PC-9 (cell line): ENCODE data around the gene DDX56. TPM values are rescaled to one million over a fixed set of nuclear protein-coding genes. Genes with fewer than 3 reads are reported as not detected.

Experiments used
- BruUV-seq: library from RNA; stranded (reverse); fragments of 400-500 nt; replicated peaks from 2 replicates; lab custom pipeline; 2021; lab: Mats Ljungman, UMichigan
- CTCF ChIA-PET: fragments of 300-600 bp; sonication (Branson Sonifier 250); formaldehyde crosslinking; loops from one replicate; lab custom pipeline; 2022; ENCODE audit warnings: antibody characterized with exemption; lab: Charles Lee
- POLR2A ChIA-PET: fragments of 300-600 bp; sonication (Branson Sonifier 250); formaldehyde crosslinking; loops from one replicate; lab custom pipeline; 2022; ENCODE audit warnings: antibody characterized with exemption; ENCODE audit not compliant: unreplicated experiment; lab: Charles Lee
- DNase-seq, 2 experiments: peaks; one replicate each; pipeline versions ENCODE4 v3.0.0 to v3.0.0-alpha.2; 2015 to 2022; ENCODE audit warnings: mixed read lengths in 1 of 2
- H2AFZ ChIP-seq: fragments of 200-600 bp; sonication (generic); 2 replicates; pipeline ENCODE4 v1.8.1; 2017; ENCODE audit warnings: antibody characterized with exemption
- H3F3A ChIP-seq: fragments of 200-600 bp; sonication (generic); 2 replicates; pipeline ENCODE4 v1.8.1; 2017; ENCODE audit warnings: antibody characterized with exemption, mild to moderate bottlenecking, low read depth; ENCODE audit not compliant: insufficient read depth
- H3K27ac ChIP-seq: fragments of 200-600 bp; sonication (generic); 2 replicates; pipeline ENCODE4 v1.6.1; 2016; ENCODE audit warnings: mixed run types
- H3K27me3 ChIP-seq: fragments of 200-600 bp; sonication (generic); 2 replicates; pipeline ENCODE4 v1.6.1; 2016; ENCODE audit warnings: low read depth, mixed run types; ENCODE audit not compliant: insufficient read depth
- H3K36me3 ChIP-seq: fragments of 200-600 bp; sonication (generic); 2 replicates; pipeline ENCODE4 v1.6.1; 2016; ENCODE audit warnings: low read depth, mixed run types
- H3K4me1 ChIP-seq: fragments of 200-600 bp; sonication (generic); replicated peaks from 2 replicates; pipeline ENCODE4 v1.6.1; 2016; ENCODE audit warnings: mixed run types; ENCODE audit not compliant: insufficient read depth
- H3K4me2 ChIP-seq: fragments of 200-600 bp; sonication (generic); 2 replicates; pipeline ENCODE4 v1.6.1; 2017; ENCODE audit warnings: mixed run types
- H3K4me3 ChIP-seq: fragments of 200-600 bp; sonication (generic); 2 replicates; pipeline ENCODE4 v1.6.1; 2016; ENCODE audit warnings: mixed run types
- H3K79me2 ChIP-seq: fragments of 200-600 bp; sonication (generic); 2 replicates; pipeline ENCODE4 v1.6.1; 2017; ENCODE audit warnings: low read depth, mixed run types
- H3K9me2 ChIP-seq: fragments of 200-600 bp; sonication (generic); 2 replicates; pipeline ENCODE4 v1.8.1; 2017; ENCODE audit warnings: mild to moderate bottlenecking; ENCODE audit not compliant: insufficient read depth
- H3K9me3 ChIP-seq: fragments of 200-600 bp; sonication (generic); 2 replicates; pipeline ENCODE4 v1.8.1; 2016; ENCODE audit warnings: low read depth; ENCODE audit not compliant: insufficient read depth
- H4K20me1 ChIP-seq: fragments of 200-600 bp; sonication (generic); 2 replicates; pipeline ENCODE4 v1.8.1; 2017; ENCODE audit not compliant: insufficient read depth
- CTCF ChIP-seq: fragments of 200-600 bp; sonication (generic); conservative IDR thresholded peaks from 2 replicates; pipeline ENCODE4 v1.6.1; 2017; ENCODE audit warnings: mixed run types, antibody characterized with exemption, mild to moderate bottlenecking, moderate library complexity
- EZH2 ChIP-seq: fragments of 200-600 bp; sonication (generic); IDR thresholded peaks from 2 replicates; pipeline ENCODE4 v1.8.0; 2017; ENCODE audit warnings: antibody characterized with exemption, low read depth
- intact Hi-C: fragments of 100-400 bp; cut with micrococcal nuclease; formaldehyde crosslinking; loops from one replicate; pipeline ENCODE4 v1.10.0; 2022; ENCODE audit not compliant: unreplicated experiment
- total RNA-seq: library from RNA; stranded (reverse); gene quantifications from 2 replicates; pipeline ENCODE4 v1.2.3, GENCODE V29; 2021

DDX56 gene
- total RNA-seq, 1 experiment from 2014 or later, result 113 TPM

GRCh38 chr7:44615793-44616192 is 42.1 kb upstream of the DDX56 start:
- no peaks in the 10 kb centered on the region for H4K20me1 ChIP-seq
- no peaks in the 10 kb centered on the region for H3K27me3 ChIP-seq
- BruUV-seq, result no TSS peak
- intact Hi-C loops, result no loop called here
- no peaks in the 10 kb centered on the region for H3K9me2 ChIP-seq
- TF ChIP-seq EZH2, result no peak
- no peak overlapping the region for H2AFZ ChIP-seq
- H3K4me3 ChIP-seq, result no peak overlapping the region
- H3K36me3 ChIP-seq, result peaks cover 15% of the 10 kb centered on the region; the same call in 1 of the 2 replicates
- H3F3A ChIP-seq, result peaks cover 43% of the 10 kb centered on the region
- CTCF ChIA-PET, result interaction anchor here (0.7 kb wide), 1 partner anchor 8 kb away, joined by 4 read pairs; no protein-coding TSS in a partner anchor
- H3K4me2 ChIP-seq, result no peak overlapping the region
- peaks cover 94% of the 10 kb centered on the region for H3K79me2 ChIP-seq
- H3K9me3 ChIP-seq, result no peaks in the 10 kb centered on the region
- DNase-seq, result no peak
- H3K4me1 ChIP-seq, result peaks cover 64% of the 10 kb centered on the region
- POLR2A ChIA-PET, result no interaction called here
- H3K27ac ChIP-seq, result peak overlapping the region; percentile 21

- TF ChIP-seq CTCF, result no peak
- TF ChIP-seq EZH2, result no peak
- peaks cover 43% of the 10 kb centered on the region for H3F3A ChIP-seq
- intact Hi-C loops, result no loop called here
- H3K4me3 ChIP-seq, result no peak overlapping the region
- H3K9me2 ChIP-seq, result no peaks in the 10 kb centered on the region
- peaks cover 13% of the 10 kb centered on the region; the same call in 1 of the 2 replicates for H3K36me3 ChIP-seq
- no TSS peak for BruUV-seq
- CTCF ChIA-PET, result interaction anchor here (0.7 kb wide), 1 partner anchor 8 kb away, joined by 4 read pairs; no protein-coding TSS in a partner anchor
- no peak overlapping the region for H2AFZ ChIP-seq
- 0 out of 2 replicates have a peak overlapping the region, but pooled peaks have one; percentile 14 for H3K4me2 ChIP-seq
- POLR2A ChIA-PET, result no interaction called here
- no peaks in the 10 kb centered on the region for H3K9me3 ChIP-seq
- H3K79me2 ChIP-seq, result peaks cover 94% of the 10 kb centered on the region
- no peaks in the 10 kb centered on the region for H4K20me1 ChIP-seq
- peak overlapping the region; percentile 21 for H3K27ac ChIP-seq
- DNase-seq, result peak in 1 of 2 experiments; percentile 43
- H3K27me3 ChIP-seq, result no peaks in the 10 kb centered on the region
- H3K4me1 ChIP-seq, result peaks cover 58% of the 10 kb centered on the region
Observed at GRCh38 chr7:44615149-44615611, 41.5 kb upstream of the DDX56 start.

- Histone ChIP-seq H2AFZ (no peak overlapping the region), H3K4me2 (no peak overlapping the region), H3K79me2 (peaks cover 80% of the 10 kb centered on the region), H3K4me3 (no peak overlapping the region), H3K27ac (no peak overlapping the region), H3K27me3 (no peaks in the 10 kb centered on the region), H3K9me3 (no peaks in the 10 kb centered on the region), H3F3A (peaks cover 36% of the 10 kb centered on the region), H3K36me3 (peaks cover 5% of the 10 kb centered on the region; the same call in 1 of the 2 replicates), H4K20me1 (no peaks in the 10 kb centered on the region), H3K4me1 (peaks cover 47% of the 10 kb centered on the region), H3K9me2 (no peaks in the 10 kb centered on the region)
- BruUV-seq, result no TSS peak
- ChIA-PET CTCF (no interaction called here), POLR2A (interaction anchor here (0.6 kb wide), 1 partner anchor 30 kb away, joined by 6 read pairs; no protein-coding TSS in a partner anchor)
- TF ChIP-seq CTCF (no peak), EZH2 (no peak)
- DNase-seq, result no peak
- intact Hi-C loops, result no loop called here
Observed at GRCh38 chr7:44609829-44610228, 36.1 kb upstream of the DDX56 start.
